Activated CD8-positive, alpha-beta memory T cell treated with anti-CD3 and anti-CD28 coated beads, Interleukin-2, amount 50 U/mL, for 48 hours (primary cell): ENCODE measurements around the gene URAD.

Experiments
- DNase-seq: peaks from one replicate; pipeline ENCODE4 v3.0.0-alpha.2; 2020

Gene URAD

GRCh38 chr13:27954406-27954851 lies 34.1 kb downstream of the URAD start:
- DNase-seq: no peak

DNA sequence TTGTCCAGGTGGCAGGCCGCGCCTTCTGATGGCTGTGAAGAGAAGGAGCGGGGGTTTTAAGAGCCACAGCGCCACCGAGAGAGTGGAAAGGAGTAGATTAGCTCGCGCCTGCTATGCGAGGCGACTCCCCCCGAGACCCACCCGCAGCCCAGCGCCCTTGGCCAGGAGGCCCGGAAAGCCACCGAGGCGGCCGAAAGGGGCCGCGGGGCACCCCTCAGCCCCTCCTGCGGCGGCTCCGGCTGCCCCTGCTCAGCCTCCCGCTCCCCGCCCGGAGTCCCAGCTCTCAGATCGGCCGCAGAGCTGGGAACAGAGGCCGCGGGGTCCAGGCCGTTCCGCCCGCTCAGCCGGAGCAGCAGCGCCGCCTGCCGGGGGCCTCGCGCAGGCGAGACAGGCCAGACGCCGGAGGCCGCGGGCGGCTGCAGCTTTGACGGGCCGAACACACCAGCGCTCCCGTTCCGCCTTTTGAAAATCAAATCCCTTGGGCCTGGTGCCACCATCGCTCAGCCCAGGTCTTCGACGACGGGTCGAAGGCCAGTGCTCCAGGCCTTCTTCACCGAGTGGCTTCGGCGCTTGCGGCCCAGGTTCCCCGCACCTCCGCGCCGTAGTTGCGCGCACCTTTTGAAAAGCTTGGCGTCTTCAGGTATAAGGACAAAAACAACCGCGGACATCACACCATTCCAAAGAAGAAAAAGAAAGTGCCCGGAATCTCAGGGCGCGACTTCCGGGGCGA lies 34.7 kb downstream of the URAD start:
- peak; percentile 91 for DNase-seq

GRCh38 chr13:27952876-27953675 lies 35.4 kb downstream of the URAD start:
- no peak for DNase-seq

DNA sequence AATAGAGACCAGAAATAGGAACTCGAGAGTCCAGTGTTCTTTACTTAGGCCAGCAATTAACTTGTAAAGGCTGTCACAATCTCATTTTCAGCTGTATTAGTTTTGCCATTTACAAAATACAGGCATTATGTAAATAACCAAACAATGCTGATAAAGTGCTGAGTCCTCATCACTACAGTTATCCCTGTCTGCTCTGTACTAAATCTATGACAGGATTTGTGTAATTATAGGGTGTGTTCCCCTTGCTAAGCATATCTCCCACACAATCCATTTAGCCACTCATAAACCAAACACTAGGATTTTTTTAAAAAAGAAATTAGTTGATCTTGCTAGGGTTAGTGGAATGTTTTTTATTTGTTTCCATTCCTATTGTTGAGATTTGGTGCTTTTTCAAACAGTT lies 45.5 kb downstream of the URAD start:
- no peak for DNase-seq

DNA sequence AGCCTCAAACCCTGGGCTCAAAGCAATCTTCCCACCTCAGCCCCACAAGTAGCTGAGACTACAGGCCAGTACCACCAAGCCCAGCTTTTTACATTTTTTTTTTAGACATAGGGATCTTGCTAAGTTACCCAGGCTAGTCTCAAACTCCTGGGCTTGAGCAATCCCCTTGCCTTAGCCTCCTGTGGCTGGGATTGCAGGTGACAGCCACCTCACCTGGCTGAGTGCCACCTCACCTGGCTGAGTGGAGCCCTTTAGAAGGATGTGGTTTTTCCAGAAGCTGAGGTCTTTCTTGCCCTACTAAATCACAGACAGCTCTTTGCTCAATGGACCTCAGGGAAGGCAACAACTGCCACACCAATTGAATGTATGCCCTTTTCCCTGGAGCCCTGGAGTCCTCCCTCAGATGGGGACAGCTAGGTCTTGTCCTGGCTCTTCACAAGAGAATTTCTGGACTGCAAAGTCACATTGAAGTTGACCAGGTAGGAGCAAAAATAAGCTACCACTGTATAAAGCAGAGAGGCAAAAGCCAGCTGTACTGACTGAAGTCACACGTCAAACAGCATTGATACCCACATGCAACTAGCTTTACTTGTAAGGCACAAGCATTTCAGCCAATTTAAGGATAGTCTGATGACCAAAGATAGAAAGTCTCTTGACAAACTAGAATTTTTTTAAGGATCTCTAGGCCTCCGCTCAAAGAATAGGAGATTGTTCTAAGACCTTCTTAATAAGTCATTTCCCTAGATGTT lies 54.7 kb downstream of the URAD start:
- DNase-seq: no peak

GRCh38 chr13:27933118-27933517 lies 55.4 kb downstream of the URAD start:
- no peak for DNase-seq

- no peak for DNase-seq
Observed at GRCh38 chr13:27929868-27930267, 58.6 kb downstream of the URAD start.

DNA sequence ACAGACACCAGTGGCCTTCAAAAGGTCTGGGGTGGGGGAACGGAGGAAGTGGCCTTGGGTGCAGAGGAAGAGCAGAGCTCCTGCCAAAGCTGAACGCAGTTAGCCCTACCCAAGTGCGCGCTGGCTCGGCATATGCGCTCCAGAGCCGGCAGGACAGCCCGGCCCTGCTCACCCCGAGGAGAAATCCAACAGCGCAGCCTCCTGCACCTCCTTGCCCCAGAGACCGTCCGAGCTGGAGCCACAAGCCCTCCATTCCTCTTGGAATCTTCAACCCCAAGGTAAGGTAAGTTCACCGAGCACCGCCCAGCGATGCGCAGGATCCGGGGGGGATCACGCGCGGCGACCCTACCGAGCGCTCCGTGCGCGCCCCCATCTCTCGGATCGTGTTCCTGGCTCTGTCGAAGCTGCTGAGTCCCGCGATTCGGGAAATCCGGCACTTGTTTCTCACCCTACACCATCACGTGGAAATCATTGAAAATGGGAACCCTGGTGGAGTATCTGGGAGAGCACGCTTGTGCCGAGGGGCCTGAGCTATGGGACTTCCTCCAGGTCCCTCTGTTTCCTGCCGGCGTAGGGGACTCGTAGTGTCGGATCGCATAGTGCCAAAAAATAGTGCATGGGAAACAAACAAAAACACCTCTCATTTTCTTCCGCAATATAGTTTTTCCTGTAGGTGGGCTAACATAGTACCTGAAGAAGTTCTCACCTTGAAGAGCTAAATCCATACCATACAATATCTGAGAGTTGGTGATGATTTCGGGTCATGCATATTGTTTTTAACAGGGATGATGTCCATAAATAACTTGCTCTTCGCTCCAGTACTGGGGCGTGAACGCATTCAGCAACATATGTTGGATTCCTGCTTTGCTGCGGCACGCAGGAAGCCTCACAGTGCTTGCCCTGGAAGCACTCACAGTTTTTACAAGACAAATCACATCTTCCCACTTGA lies 59.4 kb downstream of the URAD start:
- no peak for DNase-seq

DNA sequence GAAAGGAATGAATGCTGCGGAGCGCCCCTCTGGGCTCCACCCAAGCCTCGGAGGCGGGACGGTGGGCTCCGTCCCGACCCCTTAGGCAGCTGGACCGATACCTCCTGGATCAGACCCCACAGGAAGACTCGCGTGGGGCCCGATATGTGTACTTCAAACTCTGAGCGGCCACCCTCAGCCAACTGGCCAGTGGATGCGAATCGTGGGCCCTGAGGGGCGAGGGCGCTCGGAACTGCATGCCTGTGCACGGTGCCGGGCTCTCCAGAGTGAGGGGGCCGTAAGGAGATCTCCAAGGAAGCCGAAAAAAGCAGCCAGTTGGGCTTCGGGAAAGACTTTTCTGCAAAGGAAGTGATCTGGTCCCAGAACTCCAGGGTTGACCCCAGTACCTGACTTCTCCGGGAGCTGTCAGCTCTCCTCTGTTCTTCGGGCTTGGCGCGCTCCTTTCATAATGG lies 60.1 kb downstream of the URAD start:
- DNase-seq: no peak
